ENCODE measurements around the gene PRCD. TPM values are rescaled to one million over a fixed set of nuclear protein-coding genes. Genes with fewer than 3 reads are reported as not detected.

Gene PRCD
- total RNA-seq, 1 donor from 2014 or later: 0.75 TPM

GRCh38 chr17:76544546-76545365 is 4.9 kb downstream of the PRCD start:
- Mint-ChIP-seq H3K9me3 (no peaks in the 10 kb centered on the region), H3K36me3 (ENCODE audit: low read depth) (no peaks in the 10 kb centered on the region), H3K27ac (ENCODE audit: unreplicated experiment) (peak overlapping the region; percentile 63), H3K4me3 (no peak overlapping the region), H3K4me1 (peaks cover 36% of the 10 kb centered on the region), H3K27me3 (ENCODE audit: low read depth) (peaks cover 18% of the 10 kb centered on the region)
- TF ChIP-seq CTCF (conservative IDR thresholded peaks at IDR 0.05): no peak
- no peak for DNase-seq (ENCODE audit: low read depth, low spot score)

- peaks cover 10% of the 10 kb centered on the region for H3K27me3 Mint-ChIP-seq (ENCODE audit: low read depth)
- no peaks in the 10 kb centered on the region for H3K36me3 Mint-ChIP-seq (ENCODE audit: low read depth)
- DNase-seq (ENCODE audit: low read depth, low spot score): no peak
- peaks cover 30% of the 10 kb centered on the region for H3K4me1 Mint-ChIP-seq
- H3K27ac Mint-ChIP-seq (ENCODE audit: unreplicated experiment): peak overlapping the region; percentile 76
- no peak overlapping the region for H3K4me3 Mint-ChIP-seq
- no peaks in the 10 kb centered on the region for H3K9me3 Mint-ChIP-seq
- TF ChIP-seq CTCF (conservative IDR thresholded peaks at IDR 0.05): no peak
Measured at GRCh38 chr17:76545918-76546555, 6.2 kb downstream of the PRCD start.

- Mint-ChIP-seq H3K27ac (ENCODE audit: unreplicated experiment) (peak overlapping the region; percentile 76), H3K9me3 (no peaks in the 10 kb centered on the region), H3K36me3 (ENCODE audit: low read depth) (no peaks in the 10 kb centered on the region), H3K4me1 (peaks cover 25% of the 10 kb centered on the region), H3K27me3 (ENCODE audit: low read depth) (peaks cover 10% of the 10 kb centered on the region), H3K4me3 (no peak overlapping the region)
- DNase-seq (ENCODE audit: low read depth, low spot score): no peak
- no peak for TF ChIP-seq CTCF (conservative IDR thresholded peaks at IDR 0.05)
Measured at GRCh38 chr17:76546556-76547182, 6.8 kb downstream of the PRCD start.

GRCh38 chr17:76547183-76547641 is 7.4 kb downstream of the PRCD start:
- H3K27ac Mint-ChIP-seq (ENCODE audit: unreplicated experiment): no peak overlapping the region
- peaks cover 10% of the 10 kb centered on the region for H3K27me3 Mint-ChIP-seq (ENCODE audit: low read depth)
- peaks cover 21% of the 10 kb centered on the region for H3K4me1 Mint-ChIP-seq
- no peaks in the 10 kb centered on the region for H3K9me3 Mint-ChIP-seq
- no peaks in the 10 kb centered on the region for H3K36me3 Mint-ChIP-seq (ENCODE audit: low read depth)
- peak; percentile 70 for TF ChIP-seq CTCF (conservative IDR thresholded peaks at IDR 0.05)
- H3K4me3 Mint-ChIP-seq: no peak overlapping the region
- peak; percentile 74 for DNase-seq (ENCODE audit: low read depth, low spot score)

- no peak for DNase-seq (ENCODE audit: low read depth, low spot score)
- Mint-ChIP-seq H3K9me3 (no peaks in the 10 kb centered on the region), H3K4me3 (no peak overlapping the region), H3K27me3 (ENCODE audit: low read depth) (peaks cover 8% of the 10 kb centered on the region), H3K27ac (ENCODE audit: unreplicated experiment) (no peak overlapping the region), H3K36me3 (ENCODE audit: low read depth) (no peaks in the 10 kb centered on the region), H3K4me1 (peaks cover 21% of the 10 kb centered on the region)
- no peak for TF ChIP-seq CTCF (conservative IDR thresholded peaks at IDR 0.05)
Measured at GRCh38 chr17:76547642-76548202, 7.9 kb downstream of the PRCD start.
